NCI-H1694 treated with DMSO at 0.1 percent for 48 hours (cell line): ENCODE measurements around the gene TNFAIP3.
"Not testable (repeated sequence)": the region's sequence is repeated elsewhere in the genome, so short reads cannot be mapped to it uniquely, and the experiment has no call there.

Source experiments
- DNase-seq: peaks from one replicate; lab custom pipeline; 2025; lab: John Stamatoyannopoulos, UW

The TNFAIP3 gene

GRCh38 chr6:137866914-137867684 is at the start of gene TNFAIP3:
Gene TNFAIP3 (plus strand): TSS chr6:137867259. CDS start chr6:137871228, 3,969 bp downstream.
- DNase-seq: peak; percentile 61

DNA sequence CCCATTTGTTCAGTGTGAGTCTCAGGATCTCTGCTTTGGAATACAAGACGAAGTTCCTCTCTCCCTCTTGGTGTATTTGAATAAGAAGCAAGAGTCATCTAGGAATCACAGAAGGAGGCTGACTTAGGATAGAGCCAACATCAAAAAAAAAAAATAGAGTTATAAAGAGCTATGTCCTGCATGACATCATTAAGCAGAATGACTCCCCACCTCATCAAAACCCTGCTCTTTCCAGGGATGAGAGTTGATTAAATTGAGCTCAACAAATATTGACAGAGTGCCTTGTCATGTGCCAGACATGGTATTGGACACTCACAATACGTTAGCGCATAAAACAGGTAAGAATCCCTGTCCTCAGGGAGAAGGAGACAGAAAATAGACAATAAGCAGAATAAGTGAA is 48.6 kb upstream of the TNFAIP3 start:
- no peak for DNase-seq

GRCh38 chr6:137819740-137820139 is 47.3 kb upstream of the TNFAIP3 start:
- no peak for DNase-seq

- no peak for DNase-seq
Observed at GRCh38 chr6:137820425-137820824, 46.6 kb upstream of the TNFAIP3 start.

DNA sequence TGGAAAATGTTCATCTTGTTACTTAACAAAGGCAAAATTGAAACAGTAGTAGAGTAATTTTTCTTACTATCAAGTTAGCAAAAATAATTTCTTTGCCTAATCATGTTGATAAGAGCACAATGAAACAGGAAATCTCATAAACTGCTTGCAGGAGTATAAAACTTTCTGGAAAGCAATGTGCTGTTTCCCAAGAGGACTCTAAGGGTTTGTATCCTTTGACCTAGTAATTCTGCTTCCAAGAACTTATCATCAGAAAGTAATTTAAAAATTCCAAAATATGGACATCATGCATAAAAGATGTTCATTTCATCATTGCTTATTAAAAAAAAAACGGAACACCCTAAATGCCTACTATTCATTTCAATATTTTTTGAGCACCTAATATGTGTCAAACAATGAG is 46.1 kb upstream of the TNFAIP3 start:
- no peak for DNase-seq

DNA sequence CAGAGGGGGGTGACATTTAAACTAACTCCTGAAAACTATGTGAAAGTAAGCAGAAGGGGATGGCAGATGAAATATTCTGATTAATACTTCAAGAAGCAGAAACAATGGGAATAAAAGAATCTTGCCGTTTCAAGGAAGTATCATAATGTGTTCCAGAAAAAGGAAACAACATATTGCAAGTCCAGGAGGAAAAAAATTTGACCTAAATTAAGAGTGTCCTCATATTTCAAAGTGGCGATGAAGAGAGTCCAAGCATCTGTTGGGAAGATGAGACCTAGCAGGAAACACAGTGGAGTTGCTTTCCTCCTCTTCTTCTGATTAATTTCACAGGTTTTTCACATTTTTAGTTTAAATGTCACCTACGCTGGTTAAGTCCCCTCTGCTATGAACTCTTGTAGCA is 45.6 kb upstream of the TNFAIP3 start:
- no peak for DNase-seq

GRCh38 chr6:137823826-137824555 is 43.1 kb upstream of the TNFAIP3 start:
- no peak for DNase-seq

DNA sequence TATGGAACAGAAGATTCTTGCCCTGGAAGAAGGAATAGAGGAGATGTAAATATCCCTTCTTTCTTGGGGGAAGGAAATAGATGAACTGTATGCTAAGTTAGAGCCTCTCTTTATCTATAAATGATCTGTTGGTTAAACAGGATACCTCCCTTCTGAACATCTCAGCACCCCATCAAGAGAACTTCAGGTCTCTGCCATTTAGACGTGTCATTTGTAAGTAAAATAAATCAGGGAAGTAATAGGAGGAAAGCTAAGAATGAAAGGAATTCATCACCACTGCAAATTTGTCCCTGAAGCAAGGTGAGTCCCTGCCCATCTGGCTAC is 42.5 kb upstream of the TNFAIP3 start:
- DNase-seq: no peak

- no peak for DNase-seq
Observed at GRCh38 chr6:137824896-137825295, 42.2 kb upstream of the TNFAIP3 start.

- DNase-seq: no peak
Observed at GRCh38 chr6:137827411-137827940, 39.6 kb upstream of the TNFAIP3 start.

- DNase-seq: no peak
Observed at GRCh38 chr6:137827977-137828810, 38.9 kb upstream of the TNFAIP3 start.

DNA sequence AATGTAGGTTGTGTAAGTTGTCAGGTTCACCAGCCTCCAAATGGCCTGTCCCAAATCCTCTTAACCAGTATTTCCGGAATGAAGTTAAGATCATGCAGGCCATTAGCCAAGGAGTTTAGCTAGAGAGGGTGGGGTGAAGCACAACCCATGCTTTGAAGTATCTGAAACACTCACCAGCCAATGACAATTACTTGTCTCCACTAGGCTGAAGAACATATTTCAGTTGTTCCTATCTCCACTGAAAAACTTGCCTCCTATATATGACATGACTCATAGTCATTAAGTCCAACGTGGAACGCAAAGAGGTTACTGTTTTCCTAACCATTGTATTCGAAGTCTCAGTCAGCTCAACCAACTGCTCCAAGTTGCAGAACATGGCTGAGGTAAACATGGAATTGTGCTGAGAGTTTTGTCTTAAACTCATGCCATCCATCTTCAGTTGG is 37.4 kb upstream of the TNFAIP3 start:
- DNase-seq: no peak

DNA sequence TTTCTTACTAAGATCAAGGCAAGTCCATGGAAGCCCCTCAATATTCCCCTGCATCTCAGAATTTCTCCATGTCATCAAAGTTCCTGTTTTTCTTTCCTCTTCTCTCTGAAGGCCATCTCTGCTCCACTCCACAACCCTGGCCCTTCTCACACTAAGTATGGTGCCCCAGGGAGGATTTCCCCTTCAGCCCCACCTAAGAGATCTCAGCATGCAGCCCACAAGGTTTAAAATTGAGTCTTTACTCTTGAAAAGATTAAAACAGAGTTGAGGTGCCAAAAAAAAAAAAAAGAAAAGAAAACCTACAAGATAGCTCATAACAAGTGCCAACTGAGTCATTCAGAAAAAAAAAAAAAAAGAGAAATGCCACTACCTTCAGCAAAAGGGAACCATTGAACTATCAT is 36.5 kb upstream of the TNFAIP3 start:
- DNase-seq: no peak

GRCh38 chr6:137832110-137832509 is 34.9 kb upstream of the TNFAIP3 start:
- no peak for DNase-seq

GRCh38 chr6:137834508-137834907 is 32.6 kb upstream of the TNFAIP3 start:
- DNase-seq: no peak

DNA sequence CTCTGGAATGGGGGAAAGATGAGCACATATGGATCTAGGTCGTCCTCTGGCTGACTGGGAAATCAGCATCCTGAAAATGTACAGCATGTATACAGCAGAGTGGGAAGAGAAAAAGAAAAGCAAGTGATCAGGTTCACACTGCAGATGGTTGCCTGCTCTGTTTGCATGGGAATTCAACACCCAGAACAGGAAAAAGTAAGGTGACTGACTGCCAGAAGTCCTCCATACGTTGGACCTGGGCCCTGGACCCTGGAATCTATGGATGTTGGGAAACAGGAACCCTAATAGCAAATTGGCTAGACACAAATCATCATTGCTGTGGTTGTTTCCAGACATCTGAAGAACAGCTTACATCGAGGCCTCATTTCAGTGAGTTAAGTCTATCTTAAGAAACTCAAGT is 30.3 kb upstream of the TNFAIP3 start:
- no peak for DNase-seq

DNA sequence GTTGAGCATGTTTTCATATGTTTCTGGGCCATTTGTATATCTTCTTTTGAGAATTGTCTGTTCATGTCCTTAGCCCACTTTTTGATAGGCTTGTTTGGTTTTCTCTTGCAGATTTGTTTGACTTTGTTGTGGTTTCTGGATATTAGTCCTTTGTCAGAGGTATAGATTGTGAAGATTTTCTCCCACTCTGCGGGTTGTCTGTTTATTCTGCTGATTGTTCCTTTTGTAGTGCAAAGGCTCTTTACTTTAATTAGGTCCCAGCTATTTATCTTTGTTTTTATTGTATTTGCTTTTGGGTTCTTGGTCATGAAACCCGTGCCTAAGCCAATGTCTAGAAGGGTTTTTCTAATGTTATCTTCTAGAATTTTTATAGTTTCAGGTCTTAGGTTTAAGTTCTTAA is 29.0 kb upstream of the TNFAIP3 start:
- not testable (repeated sequence) for DNase-seq

DNA sequence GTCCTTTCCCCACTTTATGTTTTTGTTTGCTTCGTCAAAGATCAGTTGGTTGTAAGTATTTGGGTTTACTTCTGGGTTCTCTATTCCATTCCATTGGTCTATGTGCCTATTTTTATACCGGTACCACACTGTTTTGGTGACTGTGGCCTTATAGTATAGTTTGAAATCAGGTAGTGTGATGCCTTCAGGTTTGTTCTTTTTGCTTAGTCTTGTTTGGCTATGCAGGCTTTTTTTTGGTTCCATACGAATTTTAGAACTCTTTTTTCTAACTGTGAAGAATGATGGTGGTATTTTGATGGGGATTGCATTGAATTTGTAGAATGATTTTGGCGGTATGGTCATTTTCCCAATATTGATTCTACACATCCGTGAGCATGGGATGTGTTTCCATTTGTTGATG is 28.5 kb upstream of the TNFAIP3 start:
- not testable (repeated sequence) for DNase-seq

DNA sequence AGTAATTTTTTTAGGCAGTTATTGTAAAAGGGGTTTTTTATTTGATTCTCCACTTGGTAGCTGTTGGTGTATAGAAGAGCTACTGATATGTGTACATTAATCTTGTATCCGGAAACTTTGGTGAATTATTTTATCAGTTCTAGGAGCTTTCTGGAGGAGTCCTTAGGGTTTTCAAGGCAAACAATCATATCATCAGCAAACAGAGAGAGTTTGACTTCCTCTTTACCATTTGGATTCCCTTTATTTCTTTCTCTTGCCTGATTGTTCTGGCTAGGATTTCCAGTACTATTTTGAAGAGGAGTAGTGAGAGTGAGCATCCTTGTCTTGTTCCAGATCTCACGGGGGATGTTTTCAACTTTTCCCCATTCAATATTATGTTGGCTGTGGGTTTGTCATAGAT is 28.0 kb upstream of the TNFAIP3 start:
- DNase-seq: no peak

GRCh38 chr6:137840252-137840651 is 26.8 kb upstream of the TNFAIP3 start:
- no peak for DNase-seq

- DNase-seq: no peak
Observed at GRCh38 chr6:137843211-137843610, 23.8 kb upstream of the TNFAIP3 start.

DNA sequence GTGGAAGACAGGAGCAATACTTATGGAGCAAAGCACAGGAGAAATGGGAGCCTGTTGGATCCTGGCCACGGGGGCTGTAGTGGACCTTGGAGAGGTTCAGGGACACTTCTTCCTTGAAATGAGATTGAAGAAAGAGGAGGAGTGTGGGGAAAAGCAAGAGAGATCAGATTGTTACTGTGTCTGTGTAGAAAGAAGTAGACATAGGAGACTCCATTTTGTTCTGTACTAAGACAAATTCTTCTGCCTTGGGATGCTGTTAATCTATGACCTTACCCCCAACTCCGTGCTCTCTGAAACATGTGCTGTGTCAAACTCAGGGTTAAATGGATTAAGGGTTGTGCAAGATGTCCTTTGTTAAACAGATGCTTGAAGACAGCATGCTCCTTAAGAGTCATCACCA is 22.7 kb upstream of the TNFAIP3 start:
- not testable (repeated sequence) for DNase-seq
